GM21825 (cell line): ENCODE data around the gene SMYD1.

Experiments
- ATAC-seq: cut with Tn5 transposase; IDR thresholded peaks from one replicate; pipeline ENCODE4 v1.9.1; 2021; ENCODE audit warnings: mild to moderate bottlenecking, moderate library complexity; ENCODE audit not compliant: unreplicated experiment

The SMYD1 gene

DNA sequence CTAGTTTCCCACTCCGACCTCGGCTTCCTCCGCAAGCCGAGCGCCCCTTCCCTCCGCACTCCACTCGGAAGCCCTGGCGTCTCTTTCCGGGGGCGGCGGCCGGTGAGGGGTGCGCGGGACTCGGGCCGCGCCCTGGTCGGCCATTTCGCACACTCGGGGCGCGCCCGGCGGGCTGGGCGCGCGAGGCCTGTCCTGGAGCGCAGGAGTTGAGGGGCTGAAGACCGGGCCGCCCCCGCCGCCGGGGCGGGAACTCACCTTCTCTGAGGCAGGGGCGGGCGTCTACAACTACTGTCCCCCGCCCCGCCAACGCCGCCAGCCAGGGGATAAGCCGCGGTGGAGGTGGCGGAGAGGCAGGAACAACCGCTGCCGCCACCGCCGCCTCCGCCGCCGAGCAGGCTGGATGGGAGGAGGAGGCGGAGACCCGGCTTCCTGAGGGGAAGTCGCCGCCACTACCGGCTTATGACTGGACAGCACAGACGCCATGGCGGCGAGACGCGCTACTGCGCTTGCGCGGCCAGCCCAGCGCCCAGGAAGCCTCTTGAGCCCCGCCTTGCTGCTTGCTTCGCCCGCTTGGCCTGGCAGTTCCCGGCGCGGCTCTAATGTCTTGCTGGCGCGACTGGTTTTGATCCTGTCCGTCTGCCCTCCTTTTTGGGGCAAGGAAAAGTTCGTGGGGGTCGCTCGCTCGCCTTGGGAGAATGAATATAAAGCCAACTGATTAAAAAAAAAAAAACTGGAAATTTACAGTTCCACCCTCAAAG lies 12.1 kb upstream of the SMYD1 start, which contains the start of gene KRCC1:
KRCC1 (minus strand) TSS at position 413 of the 758 bp plus-strand sequence. CDS start 27,220 bp downstream, outside the sequence.
- ATAC-seq = peak; percentile 90

DNA sequence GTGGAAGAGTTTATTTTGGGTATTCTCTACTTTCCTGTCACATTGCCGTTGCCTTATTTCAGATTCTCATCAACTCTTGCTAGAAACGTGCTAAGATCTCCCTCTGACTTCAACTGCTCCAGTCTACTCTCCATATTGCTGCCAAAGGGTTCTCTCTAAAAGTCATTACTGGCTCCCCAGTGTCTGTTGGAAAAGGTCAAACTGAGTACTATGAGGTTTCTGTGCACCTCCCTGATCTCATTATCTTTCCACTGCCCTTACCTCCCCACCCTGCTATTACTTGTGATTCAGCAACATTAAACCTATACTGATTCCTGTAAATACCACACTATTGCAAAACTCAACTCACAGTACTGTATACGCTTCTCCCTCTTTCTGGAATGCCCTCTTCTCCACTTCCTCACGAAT lies 10.2 kb upstream of the SMYD1 start:
- ATAC-seq = no peak

DNA sequence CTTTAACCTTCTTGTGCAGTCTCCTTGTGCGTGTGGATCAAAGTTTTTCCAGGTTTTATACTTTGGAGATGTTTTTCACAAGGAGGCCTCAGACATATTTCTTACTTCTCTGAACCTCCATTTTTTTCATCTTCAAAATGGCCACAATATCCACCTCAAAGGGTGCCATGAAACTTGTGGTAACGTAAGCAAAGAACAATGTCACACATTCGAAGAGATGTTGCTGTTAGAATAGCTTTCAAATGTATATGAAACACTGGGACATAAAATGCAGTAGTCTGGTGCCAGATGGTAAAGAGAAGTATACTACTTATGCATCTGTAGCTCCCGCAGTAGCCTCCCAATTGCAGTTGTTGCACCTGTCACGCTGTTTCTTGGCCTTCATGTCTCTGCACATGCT lies 9.4 kb upstream of the SMYD1 start:
- ATAC-seq = no peak

DNA sequence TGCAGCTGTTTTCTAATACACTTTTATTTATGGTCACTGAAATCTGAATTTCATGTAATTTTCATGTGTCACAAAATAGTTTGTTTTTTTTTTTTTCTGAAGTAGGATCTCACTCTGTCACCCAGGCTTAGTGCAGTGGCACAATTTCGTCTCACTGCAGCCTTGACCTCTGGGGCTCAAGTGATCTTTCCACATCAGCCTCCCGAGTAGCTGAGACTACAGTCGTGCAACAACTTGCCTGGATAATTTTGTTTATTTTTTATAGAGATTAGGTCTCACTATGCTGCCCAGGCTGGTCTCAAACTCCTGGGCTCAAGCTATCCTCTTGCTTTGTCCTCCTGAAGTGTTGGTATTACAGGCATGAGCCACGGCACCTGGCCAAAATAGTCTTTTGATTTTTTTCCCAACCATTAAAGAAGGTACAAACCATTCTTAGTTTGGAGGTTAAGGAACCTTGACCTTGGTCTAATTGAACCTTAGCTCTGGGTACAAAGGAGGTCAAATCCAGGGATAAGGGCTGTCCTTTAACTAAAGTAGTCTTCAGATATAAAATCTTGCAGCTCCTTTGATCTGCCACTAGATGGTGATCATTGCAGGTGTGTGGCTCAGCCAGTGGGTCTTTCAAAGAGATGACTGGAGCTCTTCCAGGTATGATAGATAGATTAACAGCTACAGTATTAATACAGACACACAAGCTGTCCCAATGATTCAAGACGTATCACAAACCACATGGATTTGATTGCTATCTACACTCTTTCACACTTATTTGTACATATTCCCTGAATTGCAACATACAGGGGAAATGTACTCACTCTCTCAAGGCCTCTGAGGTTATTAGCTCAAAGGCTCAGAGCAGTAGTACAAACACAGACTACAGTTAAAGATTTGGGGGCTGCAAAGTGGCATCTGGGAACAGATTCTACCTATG lies 7.4 kb upstream of the SMYD1 start:
- ATAC-seq = no peak

DNA sequence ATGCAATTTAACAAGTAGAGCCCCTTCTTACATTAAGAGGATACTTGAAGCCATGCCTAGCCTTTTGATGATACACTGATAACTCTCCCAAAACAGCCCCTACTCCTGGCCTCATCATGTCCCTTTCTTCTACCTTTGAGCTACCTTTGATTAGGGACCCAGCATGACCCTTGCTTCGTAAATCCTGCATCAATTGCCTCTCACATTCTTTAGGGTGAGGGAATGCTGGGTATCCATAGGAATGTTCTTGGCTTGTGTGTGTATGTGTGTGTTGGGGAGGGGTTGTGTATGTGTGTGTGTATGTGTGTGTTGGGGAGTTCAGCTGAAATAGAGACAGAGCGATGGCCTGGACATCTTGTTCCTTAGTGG lies 6.7 kb upstream of the SMYD1 start:
- ATAC-seq = no peak

DNA sequence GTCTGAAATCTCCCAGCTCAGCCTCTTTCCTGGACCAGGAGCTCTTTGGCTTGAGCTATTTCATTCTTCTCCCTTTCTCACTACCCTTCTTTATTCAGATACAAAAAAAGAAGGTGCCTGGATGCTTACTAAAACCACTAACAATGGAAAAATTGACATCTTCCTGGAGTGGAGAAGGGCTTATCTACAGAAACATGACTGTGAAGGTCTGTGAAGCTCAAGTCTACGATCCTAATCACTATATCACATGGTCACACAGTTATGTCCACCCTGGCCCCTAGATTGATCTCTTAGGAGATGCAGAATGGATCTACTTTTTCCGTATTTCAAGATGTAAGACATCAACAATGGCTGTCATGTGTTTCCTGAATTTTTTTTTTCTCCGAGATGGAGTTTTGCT lies 6.3 kb upstream of the SMYD1 start:
- no peak for ATAC-seq

DNA sequence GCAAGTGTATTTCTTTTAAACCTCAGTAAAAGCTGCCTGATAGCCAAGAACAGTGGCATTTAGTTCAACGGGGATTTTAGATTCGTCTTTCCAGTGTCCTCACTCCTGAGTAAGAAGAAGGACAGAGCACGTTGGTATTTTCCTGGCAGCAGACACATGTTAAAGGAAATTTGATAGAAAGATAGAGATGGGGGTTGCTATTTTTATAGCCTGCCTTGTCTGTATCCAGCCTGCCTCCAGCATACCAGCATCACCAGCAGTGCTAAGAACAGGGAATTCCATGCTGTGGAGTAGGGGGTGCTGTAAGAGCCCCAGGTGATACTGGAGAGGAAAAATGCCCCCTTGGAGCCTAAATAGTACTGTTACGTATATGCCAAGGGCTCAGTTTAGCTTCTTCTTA lies 1.1 kb upstream of the SMYD1 start:
- ATAC-seq = no peak

DNA sequence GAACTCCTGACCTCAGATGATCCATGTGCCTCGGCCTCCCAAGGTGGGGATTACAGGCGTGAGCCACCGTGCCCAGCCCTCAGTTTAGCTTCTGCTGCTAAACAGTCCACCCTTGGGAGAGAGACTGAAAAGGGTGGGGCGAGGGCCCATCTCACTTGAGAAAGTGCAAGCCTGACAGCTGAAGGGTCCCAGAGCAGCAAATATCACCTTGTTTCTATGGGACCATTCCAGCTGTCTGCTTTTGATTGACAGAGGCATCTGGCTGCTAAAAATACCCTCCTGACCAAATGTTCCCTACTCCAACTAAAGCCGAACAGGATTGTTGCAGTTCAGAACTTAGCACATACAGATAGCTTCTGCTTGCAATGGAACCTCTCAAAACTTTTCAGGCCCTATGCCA lies 436 bp upstream of the SMYD1 start:
- ATAC-seq = no peak

DNA sequence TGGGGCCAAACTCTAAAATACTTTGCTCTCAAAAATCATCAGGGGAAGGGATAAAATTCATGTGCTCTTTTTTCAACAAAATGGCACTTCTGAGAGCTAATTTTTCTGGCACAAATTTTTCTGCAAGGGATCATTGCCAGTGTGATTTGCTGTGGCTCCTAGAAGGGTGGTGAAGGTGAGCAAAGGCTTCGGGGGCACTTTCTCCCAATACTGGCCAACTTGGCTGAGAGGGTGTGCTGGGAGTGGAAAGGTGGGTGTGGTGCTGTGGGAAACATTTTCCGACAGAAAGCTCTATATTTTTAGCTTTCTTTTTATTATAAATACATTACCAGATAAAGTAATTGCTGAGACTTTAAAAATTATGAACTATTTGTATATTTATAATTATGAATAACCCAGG lies 419 bp downstream of the SMYD1 start:
- ATAC-seq = no peak

DNA sequence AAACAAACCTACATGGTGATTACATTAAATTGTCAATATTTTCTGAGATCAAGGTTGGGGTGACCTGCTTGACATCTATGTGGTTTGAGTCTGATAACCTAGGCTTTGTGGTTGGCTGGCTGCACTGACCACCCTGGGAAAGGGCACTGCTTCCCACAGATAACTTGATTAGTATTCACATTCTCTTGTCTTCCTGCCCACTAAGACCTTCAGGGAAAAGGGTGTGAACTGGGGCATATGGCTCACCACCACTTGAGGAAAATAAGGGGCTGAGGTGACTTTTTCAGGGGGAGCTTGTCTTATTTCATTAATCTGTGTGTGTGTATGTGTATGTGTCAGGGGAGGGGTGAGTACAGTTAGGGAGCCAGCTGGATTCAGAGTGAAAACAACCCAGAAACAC lies 1.5 kb downstream of the SMYD1 start:
- ATAC-seq = no peak

DNA sequence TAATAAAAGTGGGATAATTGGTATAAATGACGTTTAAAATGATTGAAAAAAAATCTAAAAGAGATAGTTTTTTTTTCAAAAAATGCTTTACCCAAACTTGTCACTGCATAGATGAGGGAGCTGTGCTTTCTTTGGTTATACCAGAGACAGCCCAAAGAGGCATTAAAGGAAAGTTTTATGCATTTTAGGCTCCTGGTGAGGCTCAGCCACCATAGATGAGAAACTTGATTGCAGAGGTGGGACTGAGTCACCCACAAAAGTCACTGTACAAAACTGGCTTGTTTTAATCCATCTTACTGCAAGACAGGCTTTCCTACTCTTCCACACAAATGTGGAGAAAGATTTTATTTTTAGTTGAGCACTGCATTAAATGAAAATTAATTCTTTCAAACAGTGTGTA lies 2.4 kb downstream of the SMYD1 start:
- no peak for ATAC-seq

DNA sequence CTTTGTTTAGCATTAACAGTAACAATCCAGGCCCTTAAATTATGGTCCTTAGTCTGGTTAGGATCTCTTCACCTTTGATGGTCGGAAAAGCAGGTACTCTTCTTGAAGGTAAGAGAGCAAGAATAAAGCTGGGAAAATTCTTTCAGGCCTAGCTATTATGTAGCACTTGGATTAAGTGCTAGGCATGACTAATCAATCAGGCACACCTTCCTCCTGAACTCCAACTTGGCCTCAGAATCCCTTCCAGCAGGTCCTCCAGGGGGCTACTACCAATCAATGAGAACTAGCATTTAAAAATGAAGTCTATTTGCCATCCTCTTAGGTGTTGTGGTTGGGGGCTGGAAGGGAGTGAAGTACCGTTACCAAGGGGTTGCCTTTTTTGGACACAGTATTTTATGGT lies 3.7 kb downstream of the SMYD1 start:
- ATAC-seq = no peak

DNA sequence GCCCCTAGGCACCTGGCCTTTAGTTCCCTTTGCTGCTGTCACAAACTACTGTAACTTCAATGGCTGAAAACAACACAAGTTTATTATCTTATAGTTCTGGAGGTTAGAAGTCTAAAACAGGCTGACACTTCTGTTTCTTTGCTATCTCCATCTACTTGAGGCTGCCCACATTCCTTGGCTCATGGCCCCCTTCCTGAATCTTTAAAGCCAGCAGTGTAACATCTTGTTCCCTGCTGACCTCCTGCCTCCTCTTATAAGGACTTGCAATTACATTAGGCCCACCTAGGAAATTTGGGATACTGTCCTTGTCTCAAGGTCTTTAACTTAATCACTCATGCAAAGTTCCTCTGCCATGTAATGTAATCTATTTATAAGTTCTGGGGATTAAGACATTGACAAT lies 6.5 kb downstream of the SMYD1 start:
- ATAC-seq = no peak

DNA sequence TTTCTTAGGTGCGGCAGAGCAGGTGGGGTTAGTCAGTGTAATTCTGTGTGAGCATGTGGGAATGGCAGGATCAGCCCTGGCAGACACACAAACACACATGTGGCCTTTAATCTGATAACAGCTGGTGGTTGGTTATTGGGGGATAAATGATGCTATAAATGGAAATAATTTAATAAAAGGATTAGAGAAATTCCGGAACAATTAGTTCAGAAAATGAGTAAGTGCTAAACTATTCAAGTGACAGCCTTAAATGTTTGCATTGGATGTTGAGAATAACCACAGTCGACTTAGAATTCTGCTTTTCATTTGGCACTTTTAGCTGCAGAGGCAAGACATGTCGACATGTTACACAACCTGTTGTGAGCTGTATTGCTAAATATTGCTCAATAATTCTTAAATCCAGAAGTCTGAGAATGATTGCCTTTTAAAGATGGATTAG lies 7.2 kb downstream of the SMYD1 start:
- ATAC-seq = no peak

DNA sequence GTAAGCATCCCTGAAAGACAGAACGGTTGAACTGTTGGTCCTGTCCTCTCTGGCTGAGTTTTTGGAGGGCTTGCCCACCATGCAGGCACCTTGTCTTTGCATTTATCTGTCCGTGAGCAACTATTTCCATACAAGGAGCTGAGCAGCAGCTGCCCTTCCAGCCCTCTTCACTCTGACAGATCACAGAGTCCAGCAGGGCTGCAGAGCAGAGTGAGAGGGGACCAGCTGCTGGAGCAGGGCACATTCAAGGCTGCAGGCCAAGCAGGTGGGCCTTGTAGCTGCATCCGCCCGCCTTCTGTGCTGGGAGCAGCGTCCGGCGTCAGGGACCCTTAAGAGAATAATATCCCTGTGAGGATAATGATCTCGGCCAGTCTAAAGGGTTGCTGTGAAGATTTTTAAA lies 9.5 kb downstream of the SMYD1 start:
- ATAC-seq = no peak

DNA sequence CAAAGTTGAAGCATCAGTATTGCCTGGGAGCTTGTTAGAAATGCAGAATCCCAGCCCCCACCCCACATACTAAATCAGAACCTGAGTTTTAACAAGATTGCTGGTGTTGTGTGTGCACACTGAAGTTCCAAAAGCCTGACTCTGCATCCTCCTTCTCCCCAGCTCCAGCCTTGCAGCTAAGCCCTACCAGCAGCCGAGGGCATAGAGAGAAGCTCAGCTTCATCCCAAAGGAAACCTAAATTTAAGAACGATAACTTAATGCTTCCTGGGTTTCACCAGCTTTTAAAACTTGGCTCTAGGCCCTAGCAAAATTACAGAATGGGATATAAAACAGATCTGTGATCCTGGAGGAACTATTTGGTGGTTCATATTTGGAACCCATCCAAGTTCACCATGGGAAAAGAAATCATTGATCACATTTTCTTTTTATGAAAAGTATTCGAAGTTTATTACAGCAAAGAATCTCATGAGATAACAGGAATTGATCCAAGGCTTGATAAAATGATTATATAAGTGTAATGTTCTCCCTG lies 11.1 kb downstream of the SMYD1 start:
- ATAC-seq = no peak

DNA sequence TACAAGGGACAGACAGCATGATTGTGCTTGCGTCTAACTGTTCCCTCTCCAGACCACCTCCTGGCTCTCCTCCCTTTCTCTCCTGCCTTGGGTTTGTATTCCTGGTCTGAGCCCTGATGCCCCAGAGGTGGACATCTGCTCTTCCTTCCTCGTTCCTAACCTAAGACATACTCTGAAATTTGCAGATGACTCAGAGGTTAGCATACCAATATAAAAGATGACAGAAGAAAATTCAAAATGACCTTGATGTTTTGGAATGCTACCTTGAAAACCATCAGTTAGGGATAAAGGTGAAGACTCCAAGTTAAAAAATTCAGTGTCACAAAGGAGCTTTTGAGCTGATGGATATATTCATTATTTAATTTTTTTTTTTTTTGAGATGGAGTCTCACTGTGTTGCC lies 12.9 kb downstream of the SMYD1 start:
- no peak for ATAC-seq

DNA sequence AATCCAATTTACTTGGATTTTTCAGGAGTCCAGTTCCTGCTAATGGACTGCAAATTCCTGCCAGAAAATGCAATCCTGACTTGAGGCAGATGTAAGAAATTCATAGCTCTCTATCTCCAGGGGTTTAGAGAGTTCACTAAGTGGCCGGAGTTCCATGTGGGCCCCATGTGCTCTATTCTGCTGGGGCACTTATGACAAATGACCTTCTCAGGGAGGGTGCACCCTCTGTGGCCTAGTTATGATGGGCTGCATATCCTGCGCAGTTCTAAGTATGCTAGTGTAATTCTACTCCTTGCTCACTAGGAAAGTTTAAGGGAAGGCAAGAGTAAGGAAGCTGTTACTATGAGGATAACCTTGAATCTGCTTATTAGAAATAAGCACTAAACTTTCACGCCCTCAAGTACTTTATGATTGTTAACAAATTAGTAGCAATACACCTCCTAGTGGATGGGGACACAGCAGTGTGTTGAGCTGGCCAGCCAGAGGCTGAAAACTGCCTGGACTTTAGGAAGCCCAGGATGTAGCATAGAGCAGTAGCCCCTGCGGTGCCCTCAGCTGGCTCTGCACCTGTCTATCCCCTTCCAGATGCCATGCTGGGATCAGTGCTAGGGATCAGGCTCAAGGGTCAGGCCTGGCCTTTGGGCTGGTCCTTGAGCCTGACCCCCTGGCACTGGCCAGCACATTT lies 14.4 kb downstream of the SMYD1 start:
- ATAC-seq = no peak

DNA sequence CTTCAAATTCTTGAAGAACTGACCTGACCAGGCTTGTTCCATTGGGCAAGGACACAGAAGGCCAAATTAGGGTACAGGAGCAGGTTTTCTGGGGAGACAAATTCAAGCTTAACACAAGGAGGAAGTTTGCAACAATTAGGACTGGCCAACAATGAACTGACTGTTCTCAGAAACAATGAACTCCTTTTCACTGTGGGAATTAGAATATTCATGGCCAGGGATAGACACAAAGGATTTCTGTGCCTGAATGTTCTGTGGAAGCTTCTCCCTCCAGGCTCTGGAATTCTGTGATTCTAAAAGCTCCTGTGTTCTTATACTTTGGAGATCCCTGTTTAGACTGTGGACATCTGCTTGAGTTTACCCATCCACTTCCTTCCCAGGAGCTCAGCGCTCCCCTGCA lies 15.2 kb downstream of the SMYD1 start:
- ATAC-seq = no peak

DNA sequence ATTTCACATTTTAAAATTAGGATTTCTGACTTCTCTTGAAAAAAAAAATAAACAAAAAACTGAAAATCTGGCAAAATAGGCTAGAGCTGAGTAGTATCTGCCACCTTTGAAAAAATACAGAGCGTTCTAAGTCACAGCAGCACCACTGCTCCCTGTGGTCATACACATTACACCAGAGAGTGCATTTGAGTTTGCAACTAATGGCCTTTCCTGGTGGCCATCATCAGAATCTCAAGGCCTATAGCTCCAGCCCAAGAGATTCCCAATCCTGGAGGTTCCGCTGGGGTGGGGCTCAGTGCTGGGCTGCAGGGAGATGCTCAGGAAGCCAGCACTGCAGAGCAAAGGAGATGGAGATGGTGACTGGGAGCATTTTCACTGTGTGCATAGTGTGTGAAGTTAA lies 17.5 kb downstream of the SMYD1 start:
- ATAC-seq = no peak

DNA sequence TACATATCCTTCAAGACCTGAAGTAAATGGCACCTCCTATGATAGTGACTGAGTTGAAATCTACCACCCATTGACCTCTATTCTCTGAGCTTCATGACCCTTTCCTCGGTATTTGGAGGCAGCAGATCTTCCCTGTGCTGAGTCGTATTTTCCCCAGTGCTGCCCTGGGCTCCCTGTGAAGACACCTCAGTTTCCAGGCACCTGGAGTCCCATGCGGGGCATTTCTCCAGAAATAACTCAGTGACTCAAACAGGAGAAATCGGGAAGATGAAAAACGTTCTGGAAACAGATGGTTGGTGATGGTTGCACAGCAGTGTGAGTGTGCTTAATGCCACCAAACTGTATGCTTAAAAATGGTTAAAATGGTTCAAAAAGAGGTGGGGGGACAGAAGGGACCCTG lies 18.0 kb downstream of the SMYD1 start:
- ATAC-seq = no peak
